CD4-positive, CD25-positive, alpha-beta regulatory T cell (primary cell): ENCODE measurements around the gene RPRD2. TPM values are rescaled to one million over a fixed set of nuclear protein-coding genes. Genes with fewer than 3 reads are reported as not detected.

Source experiments
- ATAC-seq, 2 donors: fragments of 150-1000 bp; cut with Tn5 transposase; one replicate each; pipeline ENCODE4 v1.10.0; 2021; ENCODE audit warnings: low read depth in 2 of 2, moderate number of reproducible peaks in 2 of 2, moderate library complexity in 1 of 2
- DNase-seq, 3 donors: peaks; one replicate each; pipeline versions ENCODE4 v3.0.0 to v3.0.0-alpha.2; 2012 to 2022; ENCODE audit warnings: mixed read lengths in 1 of 3
- H3K27ac ChIP-seq: one replicate; pipeline ENCODE4 v1.7.0; 2013; ENCODE audit warnings: mild to moderate bottlenecking, low read length; ENCODE audit not compliant: insufficient read depth, poor library complexity, severe bottlenecking
- H3K27me3 ChIP-seq: one replicate; pipeline ENCODE4 v1.7.0; 2013; ENCODE audit warnings: low read length; ENCODE audit not compliant: control insufficient read depth, insufficient read depth
- H3K36me3 ChIP-seq: one replicate; pipeline ENCODE4 v1.7.0; 2013; ENCODE audit warnings: mild to moderate bottlenecking, low read length, moderate library complexity; ENCODE audit not compliant: control insufficient read depth, insufficient read depth
- H3K4me1 ChIP-seq: 2 replicates; pipeline ENCODE4 v1.7.0; 2013; ENCODE audit warnings: mild to moderate bottlenecking, low read length; ENCODE audit not compliant: insufficient read depth, control insufficient read depth, poor library complexity, severe bottlenecking
- H3K4me3 ChIP-seq: one replicate; pipeline ENCODE4 v1.7.0; 2013; ENCODE audit warnings: low read depth, mild to moderate bottlenecking, low read length, moderate library complexity
- H3K9me3 ChIP-seq, 2 experiments: 1 replicate in 1 of 2; 2 replicates in 1 of 2; pipeline ENCODE4 v1.7.0; 2013; ENCODE audit warnings: low read length in 2 of 2, mild to moderate bottlenecking in 1 of 2, moderate library complexity in 1 of 2; ENCODE audit not compliant: control insufficient read depth in 2 of 2
- H3K27ac Mint-ChIP-seq, 3 donors: one replicate each; pipeline ENCODE4 v1.8.0; 2020 to 2022; ENCODE audit warnings: mild to moderate bottlenecking in 3 of 3, mixed read lengths in 3 of 3, moderate library complexity in 2 of 3
- H3K27me3 Mint-ChIP-seq: one replicate; pipeline ENCODE4 v1.8.0; 2022; ENCODE audit warnings: mild to moderate bottlenecking, mixed read lengths
- H3K36me3 Mint-ChIP-seq: one replicate; pipeline ENCODE4 v1.8.0; 2020; ENCODE audit warnings: mixed read lengths
- H3K4me1 Mint-ChIP-seq, 4 donors: one replicate each; pipeline ENCODE4 v1.8.0; 2020 to 2022; ENCODE audit warnings: mixed read lengths in 4 of 4, mild to moderate bottlenecking in 1 of 4
- H3K4me3 Mint-ChIP-seq, 4 donors: one replicate each; pipeline ENCODE4 v1.8.0; 2020 to 2022; ENCODE audit warnings: mild to moderate bottlenecking in 4 of 4, mixed read lengths in 4 of 4, moderate library complexity in 3 of 4
- H3K9me3 Mint-ChIP-seq, 7 donors: one replicate each; pipeline ENCODE4 v1.8.0; 2020 to 2022; ENCODE audit warnings: mixed read lengths in 7 of 7, mild to moderate bottlenecking in 3 of 7, moderate library complexity in 2 of 7
- polyA plus RNA-seq, 4 donors: library from polyadenylated mRNA; unstranded; fragments of 300-500 nt; fragmentation: Illumina TruSeq; gene quantifications; one replicate each; pipeline ENCODE4 v1.2.3, GENCODE V29; 2021
- total RNA-seq: library from RNA; stranded (reverse); gene quantifications from one replicate; pipeline ENCODE4 v1.2.3, GENCODE V29; 2022

The RPRD2 gene
- total and polyA plus RNA-seq, 5 donors from 2014 or later = 24.0 to 51.3 (median 33.1) TPM

DNA sequence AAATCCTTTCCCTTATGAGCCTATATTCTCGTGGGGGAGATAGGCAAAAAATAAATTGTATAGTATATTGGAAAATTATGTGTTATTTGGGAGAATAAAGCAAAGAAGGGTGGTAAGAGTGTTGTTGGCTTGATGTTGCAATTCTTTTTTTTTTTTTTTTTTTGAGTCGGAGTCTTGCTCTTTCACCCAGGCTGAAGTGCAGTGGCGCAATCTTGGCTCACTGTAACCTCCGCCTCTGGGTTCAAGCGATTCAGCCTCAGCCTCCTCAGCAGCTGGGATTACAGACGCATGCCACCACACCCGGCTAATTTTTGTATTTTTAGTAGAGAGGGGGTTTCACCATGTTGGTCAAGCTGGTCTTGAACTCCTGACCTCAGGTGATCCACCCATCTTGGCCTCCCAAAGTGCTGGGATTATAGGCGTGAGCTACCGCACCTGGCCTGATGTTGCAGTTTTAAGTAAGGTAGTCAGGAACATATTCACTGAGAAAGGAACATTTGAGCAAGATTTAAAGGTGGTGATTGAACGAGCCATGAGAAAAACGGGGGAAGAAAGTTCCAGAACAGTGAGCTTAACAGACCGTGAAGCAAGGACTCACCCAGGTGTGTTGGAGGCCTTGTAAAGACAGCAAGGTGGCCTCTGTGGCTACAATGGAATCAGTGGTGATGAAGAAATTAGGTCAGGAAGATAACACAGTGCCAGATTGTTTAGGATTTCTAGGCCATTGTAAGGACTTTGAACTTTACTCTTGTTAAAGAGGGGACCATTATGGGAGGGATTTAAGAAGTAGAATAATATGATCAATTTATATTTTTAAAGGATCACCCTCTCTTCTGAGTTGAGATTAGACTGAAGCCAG is 45.8 kb downstream of the RPRD2 start:
- Mint-ChIP-seq H3K27me3 (no peaks in the 10 kb centered on the region), H3K4me1 (peaks cover 54 to 77% (median 66%) of the 10 kb centered on the region in 4 donors), H3K27ac (peak overlapping the region in 2 of 3 donors; percentile 34 to 42), H3K4me3 (no peak overlapping the region), H3K9me3 (no peaks in the 10 kb centered on the region), H3K36me3 (peaks cover 2% of the 10 kb centered on the region)
- Histone ChIP-seq H3K4me1 (peaks cover 15% of the 10 kb centered on the region), H3K36me3 (peaks cover 6% of the 10 kb centered on the region), H3K4me3 (no peak overlapping the region), H3K27me3 (no peaks in the 10 kb centered on the region), H3K9me3 (no peaks in the 10 kb centered on the region), H3K27ac (no peak overlapping the region)
- ATAC-seq (no peak), DNase-seq (no peak)

DNA sequence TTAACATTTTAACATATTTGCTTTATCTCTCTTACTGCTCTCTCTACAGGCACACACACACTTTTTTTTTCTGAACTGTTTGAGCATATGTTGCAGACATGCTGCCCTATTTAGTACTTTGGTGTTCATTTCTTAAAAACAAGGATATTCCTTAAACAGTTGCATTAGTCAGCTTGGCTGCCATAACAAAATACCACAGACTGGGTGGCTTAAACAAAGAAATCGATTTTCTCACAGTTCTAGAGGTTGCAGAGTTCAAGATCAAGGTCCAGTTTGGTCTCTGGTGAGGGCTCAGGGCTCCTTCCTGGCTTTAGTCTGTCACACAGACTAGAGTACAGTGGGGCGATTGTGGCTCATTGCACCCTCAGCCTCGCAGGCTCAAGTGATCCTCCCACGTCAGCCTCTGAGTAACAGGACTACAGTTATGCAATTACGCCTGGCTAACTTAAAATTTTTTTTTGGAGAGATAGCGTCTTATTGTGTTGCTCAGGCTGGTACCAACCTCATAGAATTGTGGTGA is 46.7 kb downstream of the RPRD2 start:
- peak overlapping the region in 1 of 3 donors; percentile 91 for H3K27ac Mint-ChIP-seq
- DNase-seq = no peak
- H3K36me3 Mint-ChIP-seq = no peaks in the 10 kb centered on the region
- H3K27me3 ChIP-seq = no peaks in the 10 kb centered on the region
- H3K27ac ChIP-seq = no peak overlapping the region
- peaks cover 49 to 76% (median 60%) of the 10 kb centered on the region in 4 donors for H3K4me1 Mint-ChIP-seq
- peaks cover 6% of the 10 kb centered on the region for H3K4me1 ChIP-seq
- ATAC-seq = no peak
- H3K27me3 Mint-ChIP-seq = no peaks in the 10 kb centered on the region
- peaks cover 6% of the 10 kb centered on the region for H3K36me3 ChIP-seq
- H3K9me3 Mint-ChIP-seq = no peaks in the 10 kb centered on the region
- H3K9me3 ChIP-seq = no peaks in the 10 kb centered on the region
- no peak overlapping the region for H3K4me3 ChIP-seq
- no peak overlapping the region for H3K4me3 Mint-ChIP-seq

- DNase-seq (no peak), ATAC-seq (no peak)
- Mint-ChIP-seq H3K4me1 (peaks cover 39 to 56% (median 48%) of the 10 kb centered on the region in 4 donors), H3K4me3 (no peak overlapping the region), H3K27ac (peak overlapping the region in 1 of 3 donors; percentile 16), H3K27me3 (no peaks in the 10 kb centered on the region), H3K36me3 (peaks cover 13% of the 10 kb centered on the region), H3K9me3 (peaks cover 0 to 3% (median 0%) of the 10 kb centered on the region in 7 donors)
- Histone ChIP-seq H3K27ac (no peak overlapping the region), H3K36me3 (peaks cover 19% of the 10 kb centered on the region), H3K9me3 (no peaks in the 10 kb centered on the region), H3K4me1 (no peaks in the 10 kb centered on the region), H3K4me3 (no peak overlapping the region), H3K27me3 (no peaks in the 10 kb centered on the region)
Measured at GRCh38 chr1:150414592-150414991, 50.6 kb downstream of the RPRD2 start.

DNA sequence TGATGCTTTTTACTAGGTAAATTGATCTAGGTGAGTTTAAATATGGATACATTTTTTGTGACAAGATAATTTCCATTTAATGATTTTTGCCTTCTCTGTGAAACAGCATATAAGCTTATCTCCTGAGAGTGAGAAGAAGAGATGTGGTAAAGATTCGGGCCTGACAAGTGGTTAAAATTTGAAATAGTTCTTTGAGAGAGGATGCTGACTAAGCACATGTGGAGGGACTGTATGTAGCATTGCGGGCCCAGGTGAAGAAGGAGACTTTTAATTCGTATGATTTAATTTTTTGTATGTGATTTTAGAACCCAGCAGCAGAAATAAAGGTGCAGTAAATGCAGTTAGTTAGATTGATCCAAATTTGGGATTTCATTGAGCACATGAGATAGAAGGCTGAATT is 51.9 kb downstream of the RPRD2 start:
- H3K4me1 Mint-ChIP-seq = peaks cover 30 to 49% (median 38%) of the 10 kb centered on the region in 4 donors

DNA sequence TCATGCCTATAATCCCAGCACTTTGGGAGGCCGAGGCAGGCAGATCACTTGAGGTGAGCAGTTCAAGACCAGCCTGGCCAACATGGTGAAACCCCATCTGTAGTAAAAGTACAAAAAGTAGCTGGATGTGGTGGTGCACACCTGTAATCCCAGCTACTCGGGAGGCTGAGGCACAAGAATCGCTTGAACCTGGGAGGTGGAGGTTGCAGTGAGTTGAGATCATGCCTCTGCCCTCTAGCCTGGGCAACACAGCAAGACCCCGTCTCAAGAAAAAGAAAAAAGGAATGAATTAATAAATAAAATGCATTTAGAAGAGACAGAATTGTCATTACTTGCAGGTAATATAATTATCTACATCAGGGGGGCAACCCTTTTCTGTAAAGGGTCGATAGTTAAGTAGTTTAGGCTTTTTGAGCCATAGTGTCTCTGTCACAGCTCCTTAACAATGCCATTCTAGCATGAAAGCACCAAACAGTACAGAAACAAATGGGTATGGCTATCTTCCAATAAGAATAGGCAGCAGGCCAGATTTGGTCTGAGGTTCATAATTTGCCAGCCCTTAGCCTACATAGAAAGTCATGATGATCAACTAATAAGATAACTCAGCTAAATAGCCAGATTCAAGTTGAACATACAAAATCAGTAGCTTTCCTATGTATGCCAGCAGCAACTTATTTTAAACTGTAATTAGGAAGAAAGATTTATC is 56.8 kb downstream of the RPRD2 start:
- Histone ChIP-seq H3K36me3 (peaks cover 31% of the 10 kb centered on the region), H3K4me3 (no peak overlapping the region), H3K9me3 (no peaks in the 10 kb centered on the region), H3K4me1 (no peaks in the 10 kb centered on the region), H3K27ac (no peak overlapping the region), H3K27me3 (no peaks in the 10 kb centered on the region)
- Mint-ChIP-seq H3K9me3 (peaks cover 0 to 3% (median 0%) of the 10 kb centered on the region in 7 donors), H3K36me3 (peaks cover 21% of the 10 kb centered on the region), H3K27ac (no peak overlapping the region), H3K4me1 (peaks cover 14 to 24% (median 23%) of the 10 kb centered on the region in 4 donors), H3K27me3 (no peaks in the 10 kb centered on the region), H3K4me3 (no peak overlapping the region)
- DNase-seq = no peak
- ATAC-seq = no peak

More for the DNA sequence above, 51.9 kb downstream of the RPRD2 start:
- Histone ChIP-seq H3K27ac (no peak overlapping the region), H3K36me3 (peaks cover 25% of the 10 kb centered on the region), H3K4me1 (no peaks in the 10 kb centered on the region), H3K4me3 (no peak overlapping the region), H3K9me3 (no peaks in the 10 kb centered on the region), H3K27me3 (no peaks in the 10 kb centered on the region)
- Mint-ChIP-seq H3K36me3 (peaks cover 21% of the 10 kb centered on the region), H3K9me3 (peaks cover 0 to 3% (median 0%) of the 10 kb centered on the region in 7 donors), H3K4me3 (no peak overlapping the region), H3K27ac (peak overlapping the region; percentile 30 to 69 (median 43)), H3K27me3 (no peaks in the 10 kb centered on the region)
- DNase-seq = no peak
- no peak for ATAC-seq

GRCh38 chr1:150422541-150422940 is 58.6 kb downstream of the RPRD2 start:
- Histone ChIP-seq H3K36me3 (peaks cover 29% of the 10 kb centered on the region), H3K4me1 (no peaks in the 10 kb centered on the region), H3K27ac (no peak overlapping the region), H3K9me3 (no peaks in the 10 kb centered on the region), H3K4me3 (no peak overlapping the region), H3K27me3 (no peaks in the 10 kb centered on the region)
- Mint-ChIP-seq H3K27me3 (no peaks in the 10 kb centered on the region), H3K9me3 (no peaks in the 10 kb centered on the region), H3K4me1 (peaks cover 6 to 15% (median 9%) of the 10 kb centered on the region in 4 donors), H3K27ac (no peak overlapping the region), H3K36me3 (peaks cover 23% of the 10 kb centered on the region), H3K4me3 (no peak overlapping the region)
- DNase-seq (no peak), ATAC-seq (no peak)

DNA sequence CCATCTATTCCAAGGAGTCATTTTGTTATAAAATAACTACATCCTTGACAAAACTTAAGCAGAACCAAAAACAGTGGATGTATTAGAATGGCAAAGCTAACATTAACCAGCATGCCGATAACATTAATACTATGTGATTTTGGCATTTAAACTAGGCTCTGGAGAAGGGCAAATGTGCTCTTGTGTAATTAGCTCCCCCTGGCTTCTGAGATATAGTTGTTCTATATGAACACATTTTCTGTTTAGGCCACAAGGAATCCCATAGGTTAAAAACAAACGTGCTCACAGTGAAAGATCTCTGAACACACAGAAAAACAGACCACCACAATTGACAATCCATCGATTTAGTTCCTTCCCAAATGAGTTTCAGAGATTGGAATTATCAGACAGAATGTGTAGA is 65.9 kb downstream of the RPRD2 start:
- peaks cover 14% of the 10 kb centered on the region for H3K36me3 Mint-ChIP-seq

More for the DNA sequence above, 65.9 kb downstream of the RPRD2 start:
- ATAC-seq (no peak), DNase-seq (peak in 2 of 3 donors; percentile 30 to 42)
- peak overlapping the region in 2 of 3 donors; percentile 33 to 96 for H3K27ac Mint-ChIP-seq
- Histone ChIP-seq H3K9me3 (no peaks in the 10 kb centered on the region), H3K4me3 (no peak overlapping the region), H3K36me3 (peaks cover 5% of the 10 kb centered on the region), H3K27me3 (no peaks in the 10 kb centered on the region), H3K4me1 (no peaks in the 10 kb centered on the region), H3K27ac (no peak overlapping the region)
- no peaks in the 10 kb centered on the region for H3K27me3 Mint-ChIP-seq
- no peak overlapping the region for H3K4me3 Mint-ChIP-seq
- no peaks in the 10 kb centered on the region for H3K9me3 Mint-ChIP-seq
- peaks cover 18 to 26% (median 22%) of the 10 kb centered on the region in 4 donors for H3K4me1 Mint-ChIP-seq
